ENCODE data around the gene PTBP3.
A peak's percentile ranks its signal among the peaks of the same experiment; 100 is the strongest.

The PTBP3 gene

GRCh38 chr9:112348257-112349007, 15.0 kb upstream of the PTBP3 start (continued):
- TF ChIP-seq, protein P1, sequence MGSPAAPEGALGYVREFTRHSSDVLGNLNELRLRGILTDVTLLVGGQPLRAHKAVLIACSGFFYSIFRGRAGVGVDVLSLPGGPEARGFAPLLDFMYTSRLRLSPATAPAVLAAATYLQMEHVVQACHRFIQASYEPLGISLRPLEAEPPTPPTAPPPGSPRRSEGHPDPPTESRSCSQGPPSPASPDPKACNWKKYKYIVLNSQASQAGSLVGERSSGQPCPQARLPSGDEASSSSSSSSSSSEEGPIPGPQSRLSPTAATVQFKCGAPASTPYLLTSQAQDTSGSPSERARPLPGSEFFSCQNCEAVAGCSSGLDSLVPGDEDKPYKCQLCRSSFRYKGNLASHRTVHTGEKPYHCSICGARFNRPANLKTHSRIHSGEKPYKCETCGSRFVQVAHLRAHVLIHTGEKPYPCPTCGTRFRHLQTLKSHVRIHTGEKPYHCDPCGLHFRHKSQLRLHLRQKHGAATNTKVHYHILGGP (tag by site-specific recombination; IDR thresholded peaks at IDR 0.05), result no peak
- TF ChIP-seq ZNF23 (tag by site-specific recombination; IDR thresholded peaks at IDR 0.05; ENCODE audit: borderline replicate concordance), result no peak

DNA sequence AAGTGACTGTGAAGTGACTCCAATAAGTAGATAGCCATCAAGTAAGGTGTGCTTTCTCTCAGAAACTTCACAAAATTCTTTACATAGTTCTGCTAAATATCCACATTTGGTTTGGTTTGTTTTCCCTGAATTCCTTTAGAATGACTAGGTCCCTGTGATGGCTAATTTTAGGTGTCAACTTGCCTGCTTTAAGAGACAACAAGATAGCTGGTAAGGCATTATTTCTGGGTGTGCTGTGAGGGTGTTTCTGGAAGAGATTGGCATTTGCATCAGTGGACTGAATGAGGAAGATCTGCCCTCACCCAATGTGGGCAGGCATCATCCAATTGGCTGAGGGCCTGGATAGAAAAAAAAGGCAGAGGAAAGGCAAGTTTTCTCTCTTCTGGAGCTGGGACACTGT, 8.3 kb upstream of the PTBP3 start:
- no peak overlapping the region for H3K4me3 ChIP-seq (ENCODE audit: low read depth, low read length)
- H3K36me3 ChIP-seq (ENCODE audit: control insufficient read depth in 2 of 2, insufficient read depth in 1 of 2, low read length in 2 of 2), result no peaks in the 10 kb centered on the region
- H3K27ac ChIP-seq (ENCODE audit: extremely low read depth, low read depth, low read length), result no peak overlapping the region
- ChIA-PET CTCF (interaction anchor here (0.8 to 1.3 kb wide), 3 partner anchors 19 to 255 kb away, joined by 3 to 6 read pairs (median 4); no protein-coding TSS in a partner anchor), POLR2A (interaction anchor here (1.0 kb wide), 1 partner anchor 8 kb away, joined by 3 read pairs; the partner anchor contains the start of gene PTBP3)
- TF ChIP-seq, protein P2, sequence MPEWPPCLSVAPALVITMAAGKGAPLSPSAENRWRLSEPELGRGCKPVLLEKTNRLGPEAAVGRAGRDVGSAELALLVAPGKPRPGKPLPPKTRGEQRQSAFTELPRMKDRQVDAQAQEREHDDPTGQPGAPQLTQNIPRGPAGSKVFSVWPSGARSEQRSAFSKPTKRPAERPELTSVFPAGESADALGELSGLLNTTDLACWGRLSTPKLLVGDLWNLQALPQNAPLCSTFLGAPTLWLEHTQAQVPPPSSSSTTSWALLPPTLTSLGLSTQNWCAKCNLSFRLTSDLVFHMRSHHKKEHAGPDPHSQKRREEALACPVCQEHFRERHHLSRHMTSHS (tag by site-specific recombination; IDR thresholded peaks at IDR 0.05), result no peak
- TF ChIP-seq GLI2 (tag by site-specific recombination; IDR thresholded peaks at IDR 0.05; ENCODE audit: borderline replicate concordance, low read depth) (no peak), ZNF280C (tag by site-specific recombination; IDR thresholded peaks at IDR 0.05) (no peak), PRDM1 (tag by site-specific recombination; IDR thresholded peaks at IDR 0.05) (peak; percentile 33; the same call in 1 of the 2 replicates), ZNF48 (tag by site-specific recombination; IDR thresholded peaks at IDR 0.05) (no peak), ZNF175 (tag by site-specific recombination; IDR thresholded peaks at IDR 0.05) (no peak)
- H3K4me1 ChIP-seq (ENCODE audit: control insufficient read depth, insufficient read depth, low read length), result no peaks in the 10 kb centered on the region
- H3K9me3 ChIP-seq (ENCODE audit: control insufficient read depth, insufficient read depth, low read depth, low read length), result no peaks in the 10 kb centered on the region

DNA sequence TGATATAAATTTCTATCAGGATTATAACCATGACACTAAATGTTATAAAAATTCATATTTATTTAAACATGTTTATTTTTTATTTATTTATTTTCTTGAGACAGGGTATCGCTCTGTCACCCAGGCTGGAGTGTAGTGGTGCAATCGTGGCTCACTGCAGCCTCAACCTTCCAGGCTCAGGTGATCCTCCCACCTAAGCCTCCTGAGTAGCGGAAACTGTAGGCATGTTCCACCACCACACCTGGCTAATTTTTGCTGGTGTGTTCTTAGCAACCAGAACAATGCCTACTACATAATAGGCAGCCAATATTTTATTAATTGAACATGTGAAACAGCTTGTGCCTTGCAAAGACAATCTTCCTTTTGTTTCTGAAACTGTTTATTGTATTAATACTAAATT, 6.5 kb upstream of the PTBP3 start:
- Histone ChIP-seq H3K4me3 (ENCODE audit: low read depth, low read length) (no peak overlapping the region), H3K27ac (ENCODE audit: extremely low read depth, low read depth, low read length) (no peak overlapping the region), H3K4me1 (ENCODE audit: control insufficient read depth, insufficient read depth, low read length) (no peaks in the 10 kb centered on the region), H3K36me3 (ENCODE audit: control insufficient read depth in 2 of 2, insufficient read depth in 1 of 2, low read length in 2 of 2) (no peaks in the 10 kb centered on the region), H3K9me3 (ENCODE audit: control insufficient read depth, insufficient read depth, low read depth, low read length) (no peaks in the 10 kb centered on the region)
- ChIA-PET CTCF (interaction anchor here (0.7 to 1.3 kb wide), 2 partner anchors 21 to 752 kb away, joined by 3 to 5 read pairs; no protein-coding TSS in a partner anchor), POLR2A (no interaction called here)
- TF ChIP-seq ZNF202 (tag by site-specific recombination; IDR thresholded peaks at IDR 0.05; ENCODE audit: borderline replicate concordance) (no peak), ZNF501 (tag by site-specific recombination; IDR thresholded peaks at IDR 0.05) (no peak), ZNF174 (tag by site-specific recombination; IDR thresholded peaks at IDR 0.05) (no peak), BCL11A (tag by site-specific recombination; IDR thresholded peaks at IDR 0.05; ENCODE audit: low read depth) (no peak), ZNF404 (tag by site-specific recombination; IDR thresholded peaks at IDR 0.05) (no peak), ZNF610 (tag by site-specific recombination; IDR thresholded peaks at IDR 0.05; ENCODE audit: borderline replicate concordance) (no peak), ZNF560 (tag by site-specific recombination; IDR thresholded peaks at IDR 0.05; ENCODE audit: borderline replicate concordance) (no peak), ZNF692 (tag by site-specific recombination; IDR thresholded peaks at IDR 0.05) (no peak), ZNF549 (tag by site-specific recombination; IDR thresholded peaks at IDR 0.05) (no peak), ZEB2 (tag by site-specific recombination; IDR thresholded peaks at IDR 0.05) (no peak), GFI1B (tag by site-specific recombination; IDR thresholded peaks at IDR 0.05) (no peak), TSHZ1 (tag by site-specific recombination; IDR thresholded peaks at IDR 0.05; ENCODE audit: borderline replicate concordance) (no peak)
- TF ChIP-seq, protein P3, sequence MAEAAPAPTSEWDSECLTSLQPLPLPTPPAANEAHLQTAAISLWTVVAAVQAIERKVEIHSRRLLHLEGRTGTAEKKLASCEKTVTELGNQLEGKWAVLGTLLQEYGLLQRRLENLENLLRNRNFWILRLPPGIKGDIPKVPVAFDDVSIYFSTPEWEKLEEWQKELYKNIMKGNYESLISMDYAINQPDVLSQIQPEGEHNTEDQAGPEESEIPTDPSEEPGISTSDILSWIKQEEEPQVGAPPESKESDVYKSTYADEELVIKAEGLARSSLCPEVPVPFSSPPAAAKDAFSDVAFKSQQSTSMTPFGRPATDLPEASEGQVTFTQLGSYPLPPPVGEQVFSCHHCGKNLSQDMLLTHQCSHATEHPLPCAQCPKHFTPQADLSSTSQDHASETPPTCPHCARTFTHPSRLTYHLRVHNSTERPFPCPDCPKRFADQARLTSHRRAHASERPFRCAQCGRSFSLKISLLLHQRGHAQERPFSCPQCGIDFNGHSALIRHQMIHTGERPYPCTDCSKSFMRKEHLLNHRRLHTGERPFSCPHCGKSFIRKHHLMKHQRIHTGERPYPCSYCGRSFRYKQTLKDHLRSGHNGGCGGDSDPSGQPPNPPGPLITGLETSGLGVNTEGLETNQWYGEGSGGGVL (tag by site-specific recombination; IDR thresholded peaks at IDR 0.05), result no peak
